Measurements from ENCODE around the gene HBA2.

DNA sequence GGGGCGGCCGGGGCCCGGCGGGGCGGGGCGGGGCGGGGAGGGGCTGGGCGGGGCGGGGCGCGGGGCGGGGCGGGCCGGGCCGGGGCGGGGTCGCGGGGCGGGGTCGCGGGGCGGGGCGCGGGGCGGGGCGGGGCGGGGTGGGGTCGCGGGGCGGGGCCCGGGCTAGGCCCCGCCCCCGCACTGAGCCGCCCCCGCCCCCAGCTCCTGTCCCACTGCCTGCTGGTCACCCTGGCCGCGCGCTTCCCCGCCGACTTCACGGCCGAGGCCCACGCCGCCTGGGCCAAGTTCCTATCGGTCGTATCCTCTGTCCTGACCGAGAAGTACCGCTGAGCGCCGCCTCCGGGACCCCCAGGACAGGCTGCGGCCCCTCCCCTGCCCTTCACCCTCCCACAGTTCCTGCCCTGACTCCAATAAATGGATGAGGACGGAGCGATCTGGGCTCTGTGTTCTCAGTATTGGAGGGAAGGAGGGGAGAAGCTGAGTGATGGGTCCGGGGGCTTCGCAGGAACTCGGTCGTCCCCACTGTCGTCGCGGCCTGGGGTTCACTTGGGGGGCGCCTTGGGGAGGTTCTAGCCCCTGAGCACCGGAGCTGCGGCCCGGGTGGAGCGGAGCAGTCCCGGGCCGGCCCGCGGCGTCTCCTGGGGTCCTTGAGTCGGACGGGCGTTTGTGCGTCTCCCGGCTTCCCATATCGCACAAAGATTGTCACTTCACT lies 7.7 kb upstream of the HBA2 start:
- TF ChIP-seq, protein P1, sequence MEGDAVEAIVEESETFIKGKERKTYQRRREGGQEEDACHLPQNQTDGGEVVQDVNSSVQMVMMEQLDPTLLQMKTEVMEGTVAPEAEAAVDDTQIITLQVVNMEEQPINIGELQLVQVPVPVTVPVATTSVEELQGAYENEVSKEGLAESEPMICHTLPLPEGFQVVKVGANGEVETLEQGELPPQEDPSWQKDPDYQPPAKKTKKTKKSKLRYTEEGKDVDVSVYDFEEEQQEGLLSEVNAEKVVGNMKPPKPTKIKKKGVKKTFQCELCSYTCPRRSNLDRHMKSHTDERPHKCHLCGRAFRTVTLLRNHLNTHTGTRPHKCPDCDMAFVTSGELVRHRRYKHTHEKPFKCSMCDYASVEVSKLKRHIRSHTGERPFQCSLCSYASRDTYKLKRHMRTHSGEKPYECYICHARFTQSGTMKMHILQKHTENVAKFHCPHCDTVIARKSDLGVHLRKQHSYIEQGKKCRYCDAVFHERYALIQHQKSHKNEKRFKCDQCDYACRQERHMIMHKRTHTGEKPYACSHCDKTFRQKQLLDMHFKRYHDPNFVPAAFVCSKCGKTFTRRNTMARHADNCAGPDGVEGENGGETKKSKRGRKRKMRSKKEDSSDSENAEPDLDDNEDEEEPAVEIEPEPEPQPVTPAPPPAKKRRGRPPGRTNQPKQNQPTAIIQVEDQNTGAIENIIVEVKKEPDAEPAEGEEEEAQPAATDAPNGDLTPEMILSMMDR (IDR thresholded peaks at IDR 0.05), result no peak
- TF ChIP-seq POLR2A (IDR thresholded peaks at IDR 0.05), result no peak

All from transverse colon (tissue), 3 donors.